Liver (tissue), 3 donors: ENCODE results near the gene NADSYN1.

Experiments
- CTCF ChIP-seq: fragments of 150-350 bp; IDR thresholded peaks from 2 replicates; pipeline ENCODE4 v1.5.1; 2017; ENCODE audit warnings: improper control_type of control experiment, low read depth, low read length; ENCODE audit not compliant: missing input control
- JUND ChIP-seq, 2 donors: IDR thresholded peaks; 2 replicates each; pipeline ENCODE4 v1.6.1; 2016; ENCODE audit warnings: antibody characterized with exemption in 2 of 2
- MAX ChIP-seq: IDR thresholded peaks from 2 replicates; pipeline ENCODE4 v1.6.1; 2016; ENCODE audit warnings: antibody characterized with exemption
- REST ChIP-seq: IDR thresholded peaks from 2 replicates; pipeline ENCODE4 v1.6.1; 2016; ENCODE audit warnings: antibody characterized with exemption, mild to moderate bottlenecking
- TAF1 ChIP-seq: conservative IDR thresholded peaks from 2 replicates; pipeline ENCODE4 v1.6.1; 2016; ENCODE audit warnings: antibody characterized with exemption, mild to moderate bottlenecking
- TF ChIP-seq, protein P1 (sequence below): IDR thresholded peaks from 2 replicates; pipeline ENCODE4 v1.6.1; 2016; ENCODE audit warnings: antibody characterized with exemption
- donor health status: healthy.
- donor health status: healthy.

GRCh38 chr11:71404209-71404608, 48.8 kb upstream of the NADSYN1 start:
- TF ChIP-seq TAF1 (no peak), REST (no peak), CTCF (no peak), MAX (no peak), JUND (IDR thresholded peaks at IDR 0.05) (no peak)
- TF ChIP-seq, protein P1, sequence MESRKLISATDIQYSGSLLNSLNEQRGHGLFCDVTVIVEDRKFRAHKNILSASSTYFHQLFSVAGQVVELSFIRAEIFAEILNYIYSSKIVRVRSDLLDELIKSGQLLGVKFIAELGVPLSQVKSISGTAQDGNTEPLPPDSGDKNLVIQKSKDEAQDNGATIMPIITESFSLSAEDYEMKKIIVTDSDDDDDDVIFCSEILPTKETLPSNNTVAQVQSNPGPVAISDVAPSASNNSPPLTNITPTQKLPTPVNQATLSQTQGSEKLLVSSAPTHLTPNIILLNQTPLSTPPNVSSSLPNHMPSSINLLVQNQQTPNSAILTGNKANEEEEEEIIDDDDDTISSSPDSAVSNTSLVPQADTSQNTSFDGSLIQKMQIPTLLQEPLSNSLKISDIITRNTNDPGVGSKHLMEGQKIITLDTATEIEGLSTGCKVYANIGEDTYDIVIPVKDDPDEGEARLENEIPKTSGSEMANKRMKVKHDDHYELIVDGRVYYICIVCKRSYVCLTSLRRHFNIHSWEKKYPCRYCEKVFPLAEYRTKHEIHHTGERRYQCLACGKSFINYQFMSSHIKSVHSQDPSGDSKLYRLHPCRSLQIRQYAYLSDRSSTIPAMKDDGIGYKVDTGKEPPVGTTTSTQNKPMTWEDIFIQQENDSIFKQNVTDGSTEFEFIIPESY = no peak
